HT1080 (cell line): Measurements from ENCODE around the gene RIMS3. TPM values are rescaled to one million over a fixed set of nuclear protein-coding genes. Genes with fewer than 3 reads are reported as not detected.
"Not testable (repeated sequence)": the region's sequence is repeated elsewhere in the genome, so short reads cannot be mapped to it uniquely, and the experiment has no call there.

ENCODE experiments used
- DNase-seq: peaks from one replicate; pipeline ENCODE4 v3.0.0-alpha.2; 2015; ENCODE audit warnings: low read depth
- total RNA-seq: library from RNA; depleted of rRNA; stranded (reverse); fragments of >200 nt; shearing (Covaris generic); gene quantifications from 2 replicates; pipeline ENCODE4 v1.2.3, GENCODE V29; 2014

RIMS3 gene
- total RNA-seq, 1 experiment from 2014 or later = 0.23 TPM

DNA sequence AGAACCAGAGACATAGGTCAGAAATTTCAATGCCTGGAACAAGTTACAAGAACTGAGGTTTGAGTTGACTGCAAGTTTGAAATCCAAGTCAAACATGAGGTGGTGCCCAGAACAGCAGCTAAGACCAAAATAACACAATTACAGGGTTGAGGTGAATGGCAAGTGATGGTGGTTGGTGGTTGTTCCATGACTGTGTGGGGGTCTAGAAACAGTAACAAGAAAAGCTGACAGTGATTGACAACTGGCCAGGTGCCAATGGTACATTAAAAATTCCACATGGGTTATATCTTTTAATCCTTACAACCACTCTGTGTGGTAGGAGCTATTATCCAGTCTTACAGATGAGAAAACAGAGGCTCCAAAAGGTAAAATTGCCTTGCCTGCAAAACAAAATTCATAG lies 32.0 kb downstream of the RIMS3 start:
- no peak for DNase-seq

DNA sequence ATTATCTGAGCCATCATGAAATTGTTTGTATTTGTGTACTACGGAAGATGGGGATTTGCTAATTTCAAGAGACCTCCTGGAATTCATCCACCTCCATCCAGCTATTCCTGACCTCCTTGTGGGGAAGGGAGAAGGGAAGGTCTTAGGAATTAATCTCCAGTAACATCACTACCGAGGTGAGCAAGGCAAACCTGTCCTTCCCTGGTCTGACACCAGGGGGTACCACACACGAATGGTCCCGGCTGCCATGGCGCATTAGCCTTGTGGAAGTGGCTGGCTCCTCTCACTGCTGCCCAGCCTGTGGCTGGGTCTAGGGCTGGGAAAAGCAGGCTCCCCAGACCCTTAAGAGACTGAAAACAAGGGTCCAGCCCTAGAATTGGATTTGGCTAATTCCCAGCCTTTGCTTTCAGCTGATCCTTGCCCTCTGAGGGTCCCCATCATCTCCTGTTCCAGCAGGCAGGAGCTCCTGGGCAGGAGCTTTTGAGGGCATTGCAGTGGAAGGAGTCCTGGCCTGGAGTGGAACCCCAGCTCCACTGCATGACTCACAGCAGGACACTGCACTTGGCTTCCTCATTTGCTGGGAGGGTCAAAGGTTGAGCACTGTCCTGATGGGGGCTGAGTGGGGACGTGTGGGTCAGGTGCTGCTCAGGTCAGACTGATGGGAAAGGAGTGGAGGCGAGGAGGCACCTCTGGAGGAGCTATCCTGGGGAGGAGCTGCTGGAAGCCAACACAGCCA lies 34.8 kb downstream of the RIMS3 start:
- peak; percentile 37 for DNase-seq

DNA sequence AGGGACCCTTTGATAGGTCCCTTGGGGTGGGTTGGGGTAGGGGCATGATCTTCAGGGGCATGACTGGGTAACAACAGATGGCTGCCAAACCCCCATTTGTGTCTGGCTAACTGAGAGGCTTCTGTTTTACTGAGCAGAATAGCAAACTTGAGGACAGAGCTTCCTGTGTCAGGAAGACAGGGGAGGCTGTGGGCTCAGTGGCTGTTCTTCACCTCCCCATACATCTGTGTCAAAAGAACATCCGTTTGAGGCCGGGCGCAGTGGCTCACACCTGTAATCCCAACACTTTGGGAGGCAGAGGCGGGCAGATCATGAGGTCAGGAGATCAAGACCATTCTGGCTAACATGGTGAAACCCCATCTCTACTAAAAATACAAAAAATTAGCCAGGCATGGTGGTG lies 35.9 kb downstream of the RIMS3 start:
- DNase-seq = not testable (repeated sequence)

DNA sequence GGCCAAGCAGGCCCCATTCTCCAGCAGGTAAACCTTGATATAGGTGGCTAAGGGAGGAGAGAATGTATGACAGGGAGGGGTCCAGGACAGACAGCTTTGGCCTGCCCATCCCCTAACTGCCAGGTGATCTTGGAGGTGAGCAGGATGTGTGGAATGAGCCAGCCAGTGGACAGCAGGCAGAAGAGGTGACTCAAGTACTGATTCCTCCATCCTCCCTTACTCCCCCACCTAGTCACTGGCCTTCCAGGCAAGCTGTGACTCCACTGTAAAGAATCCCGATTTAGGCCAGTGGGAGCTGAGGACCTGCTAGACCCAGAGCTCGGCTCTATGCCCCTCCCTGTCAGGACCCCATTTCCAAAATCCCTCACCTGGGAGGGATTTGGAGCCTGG lies 36.6 kb downstream of the RIMS3 start:
- peak; percentile 15 for DNase-seq

DNA sequence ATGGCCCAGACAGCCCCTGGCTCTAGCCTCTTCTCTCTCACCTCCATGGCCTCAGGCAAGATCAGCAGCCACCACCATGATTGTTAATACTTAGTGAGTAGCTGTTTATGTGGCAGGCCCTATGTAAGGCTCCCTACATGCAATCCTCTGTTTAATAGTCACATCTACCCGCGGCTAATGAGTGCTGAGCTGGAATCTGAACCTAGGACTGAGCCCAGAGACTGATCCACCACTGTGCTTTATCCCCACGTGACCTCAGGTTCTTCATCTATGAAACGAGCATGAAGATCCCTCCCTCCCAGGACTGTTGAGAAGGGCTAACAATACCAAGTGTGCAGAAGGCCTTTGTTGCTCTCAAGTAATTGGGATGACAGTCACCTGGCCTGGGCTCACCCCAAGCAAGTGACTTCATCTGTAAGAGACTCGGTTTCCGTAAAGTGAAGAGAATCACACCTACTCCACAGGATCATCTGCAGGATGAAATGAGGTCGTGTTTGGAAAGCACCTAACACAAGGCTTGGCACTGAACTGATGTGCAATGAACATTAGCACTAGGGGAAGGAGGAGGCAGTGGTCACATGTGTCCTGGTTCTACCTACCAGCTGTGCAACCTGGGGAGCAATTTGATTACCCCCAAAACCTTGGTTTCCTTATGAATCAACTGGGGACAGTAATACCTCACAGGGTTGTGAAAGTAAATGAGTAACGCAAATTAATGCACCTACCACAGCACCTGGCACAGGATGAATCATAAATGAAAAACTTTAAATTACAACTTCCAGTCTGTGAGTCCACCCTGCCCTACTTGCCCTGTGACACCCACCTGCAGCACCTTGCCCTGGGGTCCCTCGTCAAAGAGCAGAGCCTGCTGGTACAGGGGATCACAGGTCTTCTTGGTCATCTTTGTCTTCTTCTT lies 37.2 kb downstream of the RIMS3 start:
- DNase-seq = no peak

DNA sequence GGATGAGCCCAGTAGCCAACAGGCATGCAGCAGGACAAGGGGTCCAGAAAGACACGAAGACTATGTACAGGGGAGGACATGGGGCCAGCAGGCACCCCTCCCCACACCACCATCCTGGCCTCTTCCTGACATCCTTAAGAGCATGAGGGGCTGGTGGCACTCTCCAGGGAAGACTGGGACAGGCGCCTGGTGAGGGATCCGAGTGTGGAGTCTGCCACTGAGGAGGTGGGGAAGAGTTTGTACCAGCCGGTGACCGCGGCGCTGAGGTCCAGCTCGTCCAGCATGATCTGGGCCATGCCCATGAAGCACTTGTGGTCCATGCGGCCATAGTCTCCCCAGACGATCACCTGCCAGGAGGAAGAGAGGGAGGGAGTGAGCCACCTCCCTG lies 39.1 kb downstream of the RIMS3 start:
- no peak for DNase-seq

DNA sequence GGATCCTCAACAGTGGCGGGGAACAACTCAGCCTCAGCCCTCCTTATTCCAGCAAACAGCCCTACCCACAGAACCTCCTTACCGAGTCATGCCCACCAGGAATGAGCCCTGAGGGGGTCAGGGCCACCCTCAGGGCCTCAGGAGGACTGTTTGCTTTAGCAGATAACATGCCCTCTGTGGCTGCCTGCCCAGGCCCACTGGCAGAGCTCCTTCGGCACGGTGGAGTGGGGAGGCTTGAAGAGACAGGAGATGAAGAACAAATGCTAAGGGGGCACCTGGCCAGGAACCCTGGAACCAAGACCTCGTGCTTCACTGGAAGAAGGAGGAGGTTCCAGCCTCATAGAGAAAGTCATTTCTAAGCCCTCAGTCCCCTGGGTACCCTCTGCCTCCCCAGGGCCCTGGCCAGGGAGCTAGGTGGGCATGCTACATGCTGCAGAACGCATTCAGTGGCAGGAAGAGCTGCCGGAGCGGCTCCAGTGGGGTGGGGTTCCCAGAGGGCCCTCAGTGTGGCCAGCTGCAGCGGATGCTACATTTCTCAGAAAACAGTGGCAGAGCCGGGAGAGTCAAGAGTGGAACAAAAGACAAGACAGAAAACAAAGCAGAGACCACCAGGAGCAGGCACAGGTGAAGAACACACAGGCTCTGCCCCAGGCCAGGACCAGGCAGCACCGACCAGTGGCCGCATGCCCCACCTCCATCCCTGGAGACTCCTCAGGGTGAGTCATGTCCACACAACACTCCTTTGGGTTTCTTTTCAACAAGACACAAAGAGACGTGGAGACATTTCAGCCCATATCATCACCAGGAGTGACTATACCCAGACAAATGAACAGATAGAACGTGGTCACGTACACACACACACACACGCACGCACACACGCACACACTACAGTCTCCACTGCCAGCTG lies 39.8 kb downstream of the RIMS3 start:
- peak; percentile 27 for DNase-seq

DNA sequence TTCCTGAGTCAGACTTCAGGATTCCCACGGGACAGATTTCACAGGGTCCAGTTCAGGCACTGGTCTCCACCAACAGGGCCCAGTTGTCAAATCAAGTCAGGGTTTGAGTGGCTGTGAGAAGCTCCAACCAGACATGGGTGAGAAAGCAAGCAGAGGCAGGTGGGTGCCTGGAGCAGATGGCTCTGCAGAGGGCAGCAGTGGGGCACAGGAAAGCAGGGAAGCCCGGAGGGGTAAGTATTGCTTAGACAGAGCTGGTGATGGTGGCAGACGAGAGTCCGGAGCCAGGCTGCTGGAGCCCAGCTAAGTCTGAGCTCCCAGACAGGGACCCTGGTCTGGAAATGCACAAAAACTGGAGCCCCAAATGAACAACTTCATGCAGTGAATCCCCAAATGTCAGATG lies 40.4 kb downstream of the RIMS3 start:
- DNase-seq = peak; percentile 48

DNA sequence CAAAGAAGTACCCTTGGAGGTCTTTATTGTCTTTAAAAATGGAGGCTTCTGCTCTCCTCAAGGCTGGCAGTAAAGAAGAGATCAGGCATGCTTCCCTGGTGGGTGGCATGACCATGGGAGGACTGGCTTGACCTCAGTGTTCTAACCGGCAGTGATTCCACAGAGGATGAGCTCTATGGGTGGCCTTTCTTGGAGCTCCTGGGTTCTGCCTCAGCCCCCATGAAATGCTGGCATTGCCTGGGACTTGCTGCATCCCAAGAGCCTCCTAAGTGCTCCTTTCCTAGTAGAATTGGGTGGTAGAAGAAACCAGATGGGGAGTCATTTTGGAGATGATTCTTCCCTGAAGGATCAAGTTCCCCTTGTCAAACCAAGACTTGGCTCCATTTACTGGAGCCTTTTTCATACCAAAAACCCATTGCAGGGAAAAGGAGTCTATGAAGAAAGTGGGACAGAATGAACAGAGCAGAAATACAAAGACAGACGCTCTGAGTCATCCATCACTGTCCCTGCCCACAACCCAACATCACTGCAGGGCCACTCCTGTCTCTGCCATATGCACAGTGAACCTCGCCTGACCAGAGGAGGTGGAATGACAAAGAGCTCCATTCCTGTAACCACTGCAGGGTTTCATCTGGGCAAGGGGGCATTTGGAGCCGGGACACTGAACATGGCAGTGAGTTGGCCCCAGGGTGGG lies 42.4 kb downstream of the RIMS3 start:
- no peak for DNase-seq

DNA sequence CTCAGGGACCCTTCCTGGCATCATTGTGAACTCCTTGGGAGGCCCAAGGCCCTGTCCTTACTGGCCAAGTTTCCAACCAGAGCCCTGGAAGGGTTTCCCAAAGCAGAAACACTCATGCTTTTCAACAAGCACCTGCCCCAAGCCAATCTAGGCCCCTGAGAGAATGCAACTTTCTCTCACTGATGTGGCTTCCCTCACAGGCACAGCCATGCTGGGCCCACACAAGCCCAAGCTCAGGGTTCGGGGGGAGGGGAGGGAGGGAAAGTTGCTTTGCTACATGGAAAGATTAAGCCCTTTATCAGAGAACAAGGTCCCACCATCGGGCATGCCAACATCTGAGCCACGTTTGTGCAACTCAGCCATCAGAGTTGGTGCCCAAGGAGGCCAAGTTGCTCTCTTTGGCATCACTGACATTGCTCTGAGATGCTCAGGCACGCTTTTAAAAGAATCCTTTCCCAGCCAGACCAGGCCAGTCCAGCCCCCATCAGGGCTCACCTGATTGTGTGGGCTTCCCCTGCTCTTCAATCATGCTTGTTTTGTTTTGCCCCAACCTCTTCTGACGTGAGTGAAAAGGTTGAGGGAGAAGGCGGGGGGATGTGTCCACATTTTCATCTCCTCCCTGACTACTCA lies 43.5 kb downstream of the RIMS3 start:
- DNase-seq = no peak

DNA sequence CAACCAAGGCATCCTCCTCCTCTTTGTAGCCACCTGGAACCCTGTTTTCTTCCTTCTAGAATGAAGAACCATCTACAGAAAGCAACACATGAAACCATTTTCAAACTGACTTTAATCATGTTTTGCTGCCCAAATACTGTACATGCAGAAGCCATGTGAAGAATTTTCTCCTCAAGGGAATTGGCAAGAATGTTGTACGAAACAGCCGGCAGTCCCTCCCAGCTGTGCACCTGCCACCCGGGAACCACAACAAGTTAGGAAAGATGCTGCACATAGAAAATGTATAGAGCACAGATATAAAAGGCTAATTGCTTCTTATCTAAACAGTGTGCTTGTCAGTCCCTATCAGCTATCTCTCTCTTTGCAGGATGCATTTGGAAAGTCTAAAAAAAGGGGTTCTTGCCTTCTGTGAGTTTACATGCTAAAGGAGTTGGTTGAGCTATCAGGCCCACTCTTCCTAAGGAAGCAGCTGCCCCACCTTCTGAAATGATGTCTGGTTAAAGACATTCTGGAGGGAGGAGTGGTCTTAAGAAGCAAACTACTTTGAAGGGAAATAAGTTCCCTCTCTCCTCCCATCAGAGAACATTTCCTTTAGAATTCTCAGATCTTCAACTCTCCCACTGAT lies 44.8 kb downstream of the RIMS3 start:
- no peak for DNase-seq

DNA sequence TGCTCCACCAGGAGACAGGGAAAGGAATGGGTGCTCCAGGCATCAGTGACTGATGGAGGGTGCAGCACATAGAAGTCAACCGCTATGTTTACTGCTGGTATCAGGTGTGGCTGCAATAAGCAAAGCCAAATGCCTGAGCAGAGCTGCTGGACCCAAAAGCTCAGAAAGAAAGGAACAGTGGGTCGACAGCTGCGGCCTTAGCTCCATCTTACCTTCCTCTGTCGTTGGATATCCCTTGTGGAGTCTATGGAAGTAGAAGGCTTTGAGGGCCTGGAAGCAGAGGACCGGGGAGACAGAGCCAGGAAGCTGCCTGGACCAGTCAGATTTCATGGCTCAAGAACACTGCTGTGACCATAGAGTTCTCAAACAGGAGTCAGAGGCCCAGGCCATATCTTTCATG lies 45.3 kb downstream of the RIMS3 start:
- DNase-seq = no peak

DNA sequence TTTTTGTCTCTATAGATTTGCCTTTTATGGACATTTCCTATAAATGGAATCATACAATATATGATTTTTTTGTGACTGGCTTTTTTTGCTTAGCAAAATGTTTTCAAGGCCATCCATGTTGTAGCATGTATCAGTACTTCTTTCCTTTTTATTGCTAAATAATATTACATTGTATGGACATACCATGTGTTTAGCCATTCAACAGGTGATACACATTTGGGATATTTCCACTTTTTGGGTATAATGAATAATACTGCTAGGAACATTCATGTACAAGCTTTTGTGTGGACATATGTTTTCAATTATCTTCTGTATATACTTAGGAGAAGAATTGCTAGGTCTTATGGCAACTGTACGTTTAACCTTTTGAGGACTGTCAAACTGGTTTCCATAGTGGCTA lies 47.4 kb downstream of the RIMS3 start:
- no peak for DNase-seq

DNA sequence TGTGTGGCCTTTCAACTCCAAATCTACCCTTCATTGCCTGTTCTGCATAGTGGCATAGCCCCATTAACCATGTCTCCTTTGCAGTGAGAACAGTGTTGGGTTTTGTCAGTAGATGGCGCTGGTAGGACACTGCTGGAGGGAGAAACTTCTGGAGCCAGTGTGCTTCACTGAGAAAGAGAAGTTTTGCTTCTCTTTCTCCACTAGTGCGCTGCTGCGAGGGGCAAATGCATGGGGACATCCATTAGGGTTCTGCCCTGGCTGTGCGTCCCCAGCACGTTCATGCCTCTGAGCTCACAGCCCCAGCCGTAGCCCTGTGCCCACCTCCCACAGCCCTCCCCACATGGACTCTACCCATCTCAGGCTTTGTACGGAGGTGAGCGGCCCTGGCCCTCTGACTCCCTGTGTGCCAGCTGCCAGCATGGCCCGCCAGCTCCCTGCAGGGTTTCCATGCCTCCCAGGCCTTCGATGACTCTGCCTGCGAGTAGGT lies 53.1 kb downstream of the RIMS3 start:
- peak; percentile 48 for DNase-seq

DNA sequence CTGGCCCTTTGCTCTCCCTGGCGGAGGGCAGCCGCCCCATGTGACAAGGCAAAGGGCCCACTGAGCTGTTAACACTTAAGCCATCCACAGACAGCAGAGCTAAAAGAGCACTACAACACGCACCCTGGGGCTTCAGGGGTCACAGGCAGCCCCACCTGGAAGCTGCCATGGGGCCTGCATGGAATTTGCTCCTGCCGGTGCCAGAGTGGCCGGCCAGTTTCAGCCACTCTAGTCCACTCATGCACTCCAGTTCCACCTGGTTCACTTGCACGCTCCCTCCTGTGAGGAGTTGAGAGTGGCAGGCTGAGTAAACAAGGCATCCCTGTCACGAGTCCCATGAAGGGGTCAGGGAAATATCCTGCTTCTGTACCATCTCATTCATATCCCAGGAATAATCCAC lies 55.3 kb downstream of the RIMS3 start:
- DNase-seq = no peak

DNA sequence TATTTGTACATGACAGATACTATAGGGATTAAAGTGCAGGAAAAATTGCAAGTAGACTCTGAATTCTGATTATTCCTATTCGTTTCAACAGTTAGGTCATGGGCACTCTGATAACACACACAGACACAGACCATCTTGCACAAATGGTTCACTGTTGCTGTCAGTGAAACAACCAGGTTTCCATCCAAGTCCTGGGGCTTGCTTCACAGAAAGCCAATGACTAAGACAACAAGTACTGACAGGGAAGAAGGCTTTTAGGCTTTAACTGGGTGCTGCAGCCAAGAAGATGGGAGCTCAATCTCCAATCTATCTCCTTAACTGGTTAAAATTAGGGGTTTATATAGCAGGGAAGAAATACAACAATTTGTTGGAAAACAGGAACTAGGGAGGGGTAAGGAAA lies 57.6 kb downstream of the RIMS3 start:
- no peak for DNase-seq

DNA sequence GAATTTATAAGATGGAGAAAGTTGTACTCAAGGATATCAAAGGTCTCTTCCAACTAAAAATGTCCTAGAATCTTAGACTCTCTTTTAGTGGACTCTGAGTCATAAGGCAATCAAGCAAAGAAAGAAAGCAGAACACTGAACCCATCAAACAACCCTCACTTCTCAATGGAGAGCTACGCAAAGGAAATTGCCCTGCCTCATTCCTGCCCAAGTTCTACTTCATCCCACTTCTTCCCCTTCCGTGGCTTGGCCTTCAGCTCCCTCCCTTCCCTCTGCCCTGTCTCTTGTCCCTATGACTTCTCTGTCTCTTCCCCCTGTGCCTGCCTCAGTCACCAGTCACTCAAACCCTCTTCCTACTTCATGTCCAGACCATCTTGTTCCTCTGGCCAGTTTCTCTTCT lies 58.5 kb downstream of the RIMS3 start:
- no peak for DNase-seq

DNA sequence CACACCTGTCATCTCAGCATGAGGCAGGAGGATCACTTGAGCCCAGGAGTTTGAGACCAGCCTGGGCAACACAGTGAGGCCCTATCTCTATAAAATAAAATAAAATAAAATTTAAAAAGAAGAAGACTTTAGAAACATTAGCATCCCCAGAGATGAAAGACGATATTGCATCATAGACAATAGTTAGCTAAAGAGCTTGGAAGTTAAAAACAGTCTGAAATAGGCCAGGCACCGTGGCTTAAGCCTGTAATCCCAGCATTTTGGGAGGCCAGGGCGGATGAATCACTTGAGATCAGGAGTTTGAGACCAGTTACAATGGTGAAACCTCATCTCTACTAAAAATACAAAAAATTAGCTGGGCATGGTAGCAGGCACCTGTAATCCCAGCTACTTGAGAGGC lies 59.3 kb downstream of the RIMS3 start:
- DNase-seq = no peak

DNA sequence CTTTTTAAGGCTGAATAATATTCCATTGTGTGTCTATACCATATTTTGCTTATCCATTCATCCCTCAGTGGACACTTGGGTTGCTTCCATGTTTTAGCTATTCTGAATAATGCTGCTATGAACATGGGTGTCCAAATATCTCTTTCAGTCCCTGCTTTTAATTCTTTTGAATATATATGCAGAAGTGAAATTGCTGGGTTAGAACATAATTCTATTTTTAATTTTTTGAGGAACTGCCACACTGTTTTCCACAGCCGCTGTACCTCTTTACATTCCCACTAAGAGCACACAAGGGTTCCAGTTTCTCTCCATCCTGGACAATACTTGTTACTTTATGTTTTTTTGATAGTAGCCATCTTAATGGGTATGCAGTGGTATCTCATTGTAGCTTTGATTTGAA lies 65.6 kb downstream of the RIMS3 start:
- no peak for DNase-seq

DNA sequence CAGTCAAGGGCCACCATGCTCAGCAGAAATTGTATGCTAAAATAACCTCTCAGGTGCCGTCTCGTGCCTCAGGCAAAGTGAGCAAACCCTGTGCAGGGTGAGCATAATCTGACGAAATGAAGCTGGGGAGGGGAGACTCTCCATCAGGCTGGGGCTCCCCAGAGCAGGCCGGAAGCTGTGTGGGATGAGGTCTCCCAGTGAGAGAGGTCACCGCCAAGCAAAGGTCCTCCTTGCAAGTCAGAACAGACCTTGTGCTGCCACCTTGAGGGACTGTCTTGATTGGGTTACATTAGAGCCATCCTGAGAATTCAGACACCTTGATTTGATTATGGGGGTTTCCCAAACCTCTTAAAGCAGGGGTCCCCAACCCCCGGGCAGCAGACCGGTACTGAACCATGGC lies 69.9 kb downstream of the RIMS3 start:
- no peak for DNase-seq
